ENCODE results near the gene SLC44A3. TPM values are rescaled to one million over a fixed set of nuclear protein-coding genes. Genes with fewer than 3 reads are reported as not detected.

SLC44A3 gene
- total and polyA plus RNA-seq, 4 experiments from 2014 or later: 1.1 to 2.3 (median 1.9) TPM

DNA sequence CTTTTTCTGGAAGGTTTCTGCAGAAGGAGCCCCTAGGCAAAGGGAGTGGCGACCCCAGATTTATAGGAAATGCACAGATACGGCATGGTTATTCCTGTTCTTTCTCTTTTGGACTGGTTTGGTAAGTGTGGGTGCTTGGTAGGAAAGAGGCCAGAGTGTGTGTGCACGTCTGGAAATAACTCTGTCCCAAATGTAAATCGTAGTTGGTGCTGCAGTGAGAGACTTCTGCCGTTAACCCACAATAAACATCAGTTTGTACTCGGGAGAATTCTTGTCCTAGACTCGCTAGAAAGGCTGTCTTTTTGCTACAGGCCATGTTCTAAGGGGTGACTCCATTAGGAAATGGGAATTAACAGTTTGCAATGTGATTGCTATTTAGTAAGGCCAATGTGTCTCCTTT is 779 bp downstream of the SLC44A3 start:
- Histone ChIP-seq H3K36me3 (ENCODE audit: insufficient read depth, low read length) (no peaks in the 10 kb centered on the region), H3K27me3 (ENCODE audit: insufficient read depth, low read length) (peaks cover 23% of the 10 kb centered on the region), H3K9me3 (ENCODE audit: control insufficient read depth in 1 of 2, low read length in 2 of 2) (no peaks in the 10 kb centered on the region), H3K4me1 (ENCODE audit: insufficient read depth, low read length) (peaks cover 5% of the 10 kb centered on the region), H3K27ac (ENCODE audit: low read depth, low read length) (no peak overlapping the region), H3K4me3 (ENCODE audit: low read length in 2 of 2) (no peak overlapping the region)
- ChIA-PET CTCF (ENCODE audit: partially characterized antibody) (interaction anchor here (1.9 kb wide), 1 partner anchor 18 kb away, joined by 3 read pairs; no protein-coding TSS in a partner anchor), POLR2A (ENCODE audit: partially characterized antibody) (no interaction called here)
- H3K4me1 Mint-ChIP-seq: peaks cover 1 to 11% (median 6%) of the 10 kb centered on the region in 4 donors
- intact Hi-C loops (cut with micrococcal nuclease): no loop called here
- H3K27me3 Mint-ChIP-seq: peaks cover 26 to 35% of the 10 kb centered on the region in 2 donors
- peaks cover 0 to 2% (median 0%) of the 10 kb centered on the region in 8 donors for H3K9me3 Mint-ChIP-seq
- peak overlapping the region in 7 of 8 donors; percentile 33 to 82 (median 71) for H3K4me3 Mint-ChIP-seq
- no peak for DNase-seq
- no peaks in the 10 kb centered on the region for H3K36me3 Mint-ChIP-seq
- peak overlapping the region in 2 of 7 donors; percentile 9 to 64 for H3K27ac Mint-ChIP-seq

DNA sequence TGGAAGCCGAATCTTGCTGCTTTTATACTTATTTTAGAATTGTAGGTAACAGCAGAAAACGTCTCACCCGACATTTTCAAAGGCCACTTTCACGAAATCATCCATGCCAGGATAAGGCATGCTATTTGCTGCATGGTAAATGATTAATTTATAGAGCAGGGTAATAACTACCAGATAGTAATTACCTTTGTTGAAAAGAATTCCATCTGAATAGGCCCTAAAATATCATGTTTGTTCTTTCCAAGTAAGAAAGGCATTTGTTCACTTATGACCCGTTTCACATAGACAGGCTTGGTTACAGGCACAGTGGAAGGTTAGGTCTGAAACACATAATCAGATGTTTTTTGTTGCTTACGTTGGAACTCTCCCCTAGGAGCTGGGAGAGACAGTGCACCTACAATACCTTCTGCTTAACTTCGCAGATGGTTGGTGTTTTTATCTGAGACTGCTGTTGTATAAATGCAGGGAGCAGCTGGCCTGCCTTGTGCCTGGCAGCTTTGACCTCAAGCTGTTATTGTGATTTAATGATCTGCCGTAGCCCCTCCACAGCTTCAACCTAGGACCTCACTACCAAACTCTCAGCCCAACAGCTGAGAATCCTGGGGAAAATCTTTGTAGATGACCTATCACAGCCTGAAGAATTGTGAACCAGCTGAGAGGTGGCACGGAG is 1.6 kb downstream of the SLC44A3 start:
- peaks cover 0 to 2% (median 0%) of the 10 kb centered on the region in 8 donors for H3K9me3 Mint-ChIP-seq
- H3K9me3 ChIP-seq (ENCODE audit: control insufficient read depth in 1 of 2, low read length in 2 of 2): no peaks in the 10 kb centered on the region
- peaks cover 1 to 11% (median 6%) of the 10 kb centered on the region in 4 donors for H3K4me1 Mint-ChIP-seq
- ChIA-PET CTCF (ENCODE audit: partially characterized antibody) (interaction anchor here (0.5 to 1.9 kb wide), 3 partner anchors 17 to 32 kb away, joined by 3 read pairs; no protein-coding TSS in a partner anchor), POLR2A (ENCODE audit: partially characterized antibody) (no interaction called here)
- H3K4me1 ChIP-seq (ENCODE audit: insufficient read depth, low read length): peaks cover 5% of the 10 kb centered on the region
- DNase-seq: no peak
- no peaks in the 10 kb centered on the region for H3K36me3 Mint-ChIP-seq
- no peak overlapping the region for H3K27ac Mint-ChIP-seq
- H3K4me3 Mint-ChIP-seq: no peak overlapping the region
- no peak overlapping the region for H3K4me3 ChIP-seq (ENCODE audit: low read length in 2 of 2)
- intact Hi-C loops (cut with micrococcal nuclease): no loop called here
- no peaks in the 10 kb centered on the region for H3K36me3 ChIP-seq (ENCODE audit: insufficient read depth, low read length)
- H3K27ac ChIP-seq (ENCODE audit: low read depth, low read length): no peak overlapping the region
- H3K27me3 Mint-ChIP-seq: peaks cover 28 to 38% of the 10 kb centered on the region in 2 donors
- peaks cover 23% of the 10 kb centered on the region for H3K27me3 ChIP-seq (ENCODE audit: insufficient read depth, low read length)

DNA sequence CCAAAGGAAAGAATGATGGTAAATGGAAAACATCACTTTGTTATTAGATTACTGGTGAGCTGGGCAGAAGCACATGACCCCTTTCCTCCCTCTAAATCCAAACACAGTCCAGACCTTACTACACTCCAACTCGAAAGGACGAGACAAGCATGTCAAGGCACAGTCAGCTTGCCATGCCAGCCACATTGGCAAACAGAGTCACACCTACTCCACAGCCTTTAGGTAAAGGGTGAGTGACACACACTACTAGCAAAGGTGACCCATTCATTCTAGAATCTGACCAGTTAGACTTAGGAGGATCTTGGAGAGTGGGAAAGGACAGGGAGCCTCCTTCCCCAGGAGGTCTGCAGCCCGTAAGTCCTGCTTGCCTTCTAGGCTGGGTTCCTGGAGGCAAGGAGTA is 3.0 kb downstream of the SLC44A3 start:
- Histone ChIP-seq H3K4me1 (ENCODE audit: insufficient read depth, low read length) (peaks cover 5% of the 10 kb centered on the region), H3K27ac (ENCODE audit: low read depth, low read length) (no peak overlapping the region), H3K4me3 (ENCODE audit: low read length in 2 of 2) (no peak overlapping the region), H3K9me3 (ENCODE audit: control insufficient read depth in 1 of 2, low read length in 2 of 2) (no peaks in the 10 kb centered on the region), H3K36me3 (ENCODE audit: insufficient read depth, low read length) (no peaks in the 10 kb centered on the region), H3K27me3 (ENCODE audit: insufficient read depth, low read length) (peaks cover 23% of the 10 kb centered on the region)
- no peak for DNase-seq
- no peak overlapping the region for H3K4me3 Mint-ChIP-seq
- intact Hi-C loops (cut with micrococcal nuclease): no loop called here
- POLR2A ChIA-PET (ENCODE audit: partially characterized antibody): no interaction called here
- H3K4me1 Mint-ChIP-seq: peaks cover 1 to 11% (median 6%) of the 10 kb centered on the region in 4 donors
- H3K9me3 Mint-ChIP-seq: no peaks in the 10 kb centered on the region
- peaks cover 27 to 34% of the 10 kb centered on the region in 2 donors for H3K27me3 Mint-ChIP-seq
- no peaks in the 10 kb centered on the region for H3K36me3 Mint-ChIP-seq
- CTCF ChIA-PET (ENCODE audit: partially characterized antibody): no interaction called here
- no peak overlapping the region for H3K27ac Mint-ChIP-seq

DNA sequence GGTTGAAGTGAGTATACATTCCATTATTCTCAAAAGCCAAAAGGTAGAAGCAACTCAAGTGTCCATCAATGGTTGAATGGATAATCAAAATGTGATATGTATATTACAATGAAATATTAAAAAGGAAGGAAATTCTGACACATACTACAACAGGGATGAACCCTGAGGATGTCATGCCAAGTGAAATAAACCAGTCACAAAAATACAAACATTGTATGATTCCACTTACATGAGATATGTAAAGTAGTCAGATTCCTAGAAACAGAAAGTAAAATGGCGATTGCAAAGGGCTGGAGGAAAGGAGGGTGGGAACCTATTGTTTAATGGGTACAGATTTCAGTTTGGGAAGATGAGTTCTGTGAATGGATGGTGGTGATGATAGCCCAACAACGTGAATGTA is 5.8 kb downstream of the SLC44A3 start:
- Mint-ChIP-seq H3K27ac (no peak overlapping the region), H3K9me3 (no peaks in the 10 kb centered on the region), H3K36me3 (no peaks in the 10 kb centered on the region), H3K4me1 (peaks cover under 1 to 8% (median 2%) of the 10 kb centered on the region in 4 donors), H3K27me3 (peaks cover 21 to 26% of the 10 kb centered on the region in 2 donors), H3K4me3 (peak overlapping the region in 1 of 8 donors; percentile 2)
- Histone ChIP-seq H3K27me3 (ENCODE audit: insufficient read depth, low read length) (peaks cover 12% of the 10 kb centered on the region), H3K9me3 (ENCODE audit: control insufficient read depth in 1 of 2, low read length in 2 of 2) (no peaks in the 10 kb centered on the region), H3K36me3 (ENCODE audit: insufficient read depth, low read length) (no peaks in the 10 kb centered on the region), H3K4me1 (ENCODE audit: insufficient read depth, low read length) (no peaks in the 10 kb centered on the region), H3K27ac (ENCODE audit: low read depth, low read length) (no peak overlapping the region), H3K4me3 (ENCODE audit: low read length in 2 of 2) (no peak overlapping the region)
- ChIA-PET POLR2A (ENCODE audit: partially characterized antibody) (no interaction called here), CTCF (ENCODE audit: partially characterized antibody) (interaction anchor here (1.0 kb wide), 1 partner anchor 28 kb away, joined by 3 read pairs; no protein-coding TSS in a partner anchor)
- intact Hi-C loops (cut with micrococcal nuclease): no loop called here
- DNase-seq: no peak

DNA sequence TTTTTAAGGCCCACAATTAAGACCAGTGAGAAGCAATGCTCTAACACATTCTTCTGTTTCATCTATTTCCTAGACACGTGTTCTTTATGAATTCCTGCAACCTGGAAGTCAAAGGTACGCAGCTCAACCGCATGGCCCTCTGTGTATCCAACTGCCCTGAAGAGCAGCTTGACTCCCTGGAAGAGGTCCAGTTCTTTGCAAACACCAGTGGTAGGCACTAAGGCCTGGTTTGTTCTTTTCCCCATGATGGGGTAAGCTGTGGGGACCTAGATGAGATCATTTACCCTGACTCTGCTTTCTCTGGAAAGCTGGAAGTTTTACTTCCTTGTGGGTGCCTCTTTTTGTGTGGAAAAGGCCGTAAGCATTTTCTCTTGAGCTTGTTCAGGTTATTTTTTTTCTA is 7.3 kb downstream of the SLC44A3 start:
- Histone ChIP-seq H3K9me3 (ENCODE audit: control insufficient read depth in 1 of 2, low read length in 2 of 2) (no peaks in the 10 kb centered on the region), H3K4me3 (ENCODE audit: low read length in 2 of 2) (no peak overlapping the region), H3K36me3 (ENCODE audit: insufficient read depth, low read length) (no peaks in the 10 kb centered on the region), H3K4me1 (ENCODE audit: insufficient read depth, low read length) (no peaks in the 10 kb centered on the region), H3K27ac (ENCODE audit: low read depth, low read length) (no peak overlapping the region), H3K27me3 (ENCODE audit: insufficient read depth, low read length) (peaks cover 7% of the 10 kb centered on the region)
- Mint-ChIP-seq H3K27me3 (peaks cover 15 to 18% of the 10 kb centered on the region in 2 donors), H3K9me3 (no peaks in the 10 kb centered on the region), H3K27ac (no peak overlapping the region), H3K36me3 (no peaks in the 10 kb centered on the region), H3K4me1 (no peaks in the 10 kb centered on the region), H3K4me3 (no peak overlapping the region)
- intact Hi-C loops (cut with micrococcal nuclease): no loop called here
- DNase-seq: no peak
- ChIA-PET POLR2A (ENCODE audit: partially characterized antibody) (no interaction called here), CTCF (ENCODE audit: partially characterized antibody) (interaction anchor here (2.2 kb wide), 1 partner anchor 22 kb away, joined by 10 read pairs; no protein-coding TSS in a partner anchor)

DNA sequence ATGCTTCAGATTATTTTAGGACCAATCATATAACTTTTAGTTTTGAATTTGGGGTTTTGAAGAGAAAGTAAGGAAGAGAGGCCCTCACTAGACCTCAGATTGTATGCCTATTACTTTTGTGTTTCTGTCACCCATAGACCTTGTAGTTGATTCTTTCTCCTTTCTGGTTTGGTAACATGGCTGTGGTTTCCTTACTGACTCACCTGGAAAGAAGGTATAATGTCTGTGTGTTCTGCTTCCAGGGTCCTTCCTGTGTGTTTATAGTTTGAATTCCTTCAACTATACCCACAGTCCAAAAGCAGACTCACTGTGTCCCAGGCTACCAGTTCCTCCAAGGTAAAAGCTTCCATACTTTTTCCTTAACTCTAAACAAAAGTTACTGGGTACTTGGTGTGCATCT is 8.1 kb downstream of the SLC44A3 start:
- POLR2A ChIA-PET (ENCODE audit: partially characterized antibody): no interaction called here
- no peaks in the 10 kb centered on the region for H3K9me3 ChIP-seq (ENCODE audit: control insufficient read depth in 1 of 2, low read length in 2 of 2)
- H3K4me3 Mint-ChIP-seq: no peak overlapping the region
- intact Hi-C loops (cut with micrococcal nuclease): no loop called here
- no peaks in the 10 kb centered on the region for H3K4me1 Mint-ChIP-seq
- H3K4me1 ChIP-seq (ENCODE audit: insufficient read depth, low read length): no peaks in the 10 kb centered on the region
- no peak overlapping the region for H3K4me3 ChIP-seq (ENCODE audit: low read length in 2 of 2)
- peaks cover 2% of the 10 kb centered on the region for H3K27me3 ChIP-seq (ENCODE audit: insufficient read depth, low read length)
- no peaks in the 10 kb centered on the region for H3K36me3 Mint-ChIP-seq
- H3K27ac ChIP-seq (ENCODE audit: low read depth, low read length): no peak overlapping the region
- H3K27me3 Mint-ChIP-seq: peaks cover 12 to 13% of the 10 kb centered on the region in 2 donors
- H3K27ac Mint-ChIP-seq: no peak overlapping the region
- no peaks in the 10 kb centered on the region for H3K36me3 ChIP-seq (ENCODE audit: insufficient read depth, low read length)
- CTCF ChIA-PET (ENCODE audit: partially characterized antibody): interaction anchor here (1.4 to 2.2 kb wide), 2 partner anchors 23 to 26 kb away, joined by 3 to 10 read pairs; no protein-coding TSS in a partner anchor
- H3K9me3 Mint-ChIP-seq: no peaks in the 10 kb centered on the region
- DNase-seq: no peak

DNA sequence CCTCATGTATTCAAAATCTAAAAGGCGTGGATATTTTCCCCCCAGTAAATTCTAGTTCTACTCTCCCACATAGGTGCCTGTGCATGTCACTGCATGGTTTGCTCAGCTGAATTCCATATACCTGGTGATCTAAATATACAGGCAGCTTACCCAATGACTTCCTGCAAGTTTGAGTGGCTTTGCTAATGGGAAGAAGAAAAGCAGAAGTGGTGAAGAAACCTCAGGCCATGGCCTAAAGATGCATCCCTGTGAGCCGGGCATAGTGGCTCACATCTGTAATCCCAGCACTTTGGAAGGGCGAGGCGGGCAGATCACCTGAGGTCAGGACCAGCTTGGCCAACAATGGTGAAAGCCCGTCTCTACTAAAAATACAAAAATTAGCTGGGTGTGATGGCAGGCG is 11.5 kb downstream of the SLC44A3 start:
- H3K4me3 ChIP-seq (ENCODE audit: low read length in 2 of 2): no peak overlapping the region
- no peaks in the 10 kb centered on the region for H3K9me3 Mint-ChIP-seq
- peak overlapping the region in 1 of 7 donors; percentile 37 for H3K27ac Mint-ChIP-seq
- no peaks in the 10 kb centered on the region for H3K4me1 Mint-ChIP-seq
- H3K4me1 ChIP-seq (ENCODE audit: insufficient read depth, low read length): no peaks in the 10 kb centered on the region
- no peaks in the 10 kb centered on the region for H3K36me3 Mint-ChIP-seq
- no peak overlapping the region for H3K27ac ChIP-seq (ENCODE audit: low read depth, low read length)
- no peaks in the 10 kb centered on the region for H3K36me3 ChIP-seq (ENCODE audit: insufficient read depth, low read length)
- intact Hi-C loops (cut with micrococcal nuclease): no loop called here
- H3K9me3 ChIP-seq (ENCODE audit: control insufficient read depth in 1 of 2, low read length in 2 of 2): no peaks in the 10 kb centered on the region
- no peaks in the 10 kb centered on the region for H3K27me3 ChIP-seq (ENCODE audit: insufficient read depth, low read length)
- CTCF ChIA-PET (ENCODE audit: partially characterized antibody): interaction anchor here (0.8 kb wide), 1 partner anchor 27 kb away, joined by 3 read pairs; no protein-coding TSS in a partner anchor
- H3K27me3 Mint-ChIP-seq: peaks cover 4 to 9% of the 10 kb centered on the region in 2 donors
- H3K4me3 Mint-ChIP-seq: no peak overlapping the region
- POLR2A ChIA-PET (ENCODE audit: partially characterized antibody): no interaction called here
- no peak for DNase-seq

Data from CD4-positive, alpha-beta memory T cell (primary cell).